Testis (tissue), 2 donors: ENCODE measurements around the gene NR4A3.

ENCODE experiments used
- CTCF ChIP-seq, 3 experiments: fragments of 450-650 bp in 2 of 3; fragments of 200-600 bp in 1 of 3; sonication (generic) in 1 of 3; IDR thresholded peaks; one replicate each; pipeline ENCODE4 v1.5.1; 2016 to 2019; ENCODE audit warnings: antibody characterized with exemption in 3 of 3, mild to moderate bottlenecking in 2 of 3, moderate library complexity in 1 of 3
- POLR2A ChIP-seq: fragments of 450-650 bp; IDR thresholded peaks from one replicate; pipeline ENCODE4 v1.6.1; 2017; ENCODE audit warnings: antibody characterized with exemption, mild to moderate bottlenecking, moderate library complexity

- no peak for TF ChIP-seq CTCF (IDR thresholded peaks at IDR 0.05)
- no peak for TF ChIP-seq POLR2A
Measured at GRCh38 chr9:99813739-99814138, 7.9 kb upstream of the NR4A3 start.
